Mesenchymal stem cell (in vitro differentiated cells and primary cell): ENCODE data around the gene NOC4L.
"Not testable (repeated sequence)": the region's sequence is repeated elsewhere in the genome, so short reads cannot be mapped to it uniquely, and the experiment has no call there.

Experiments used
- DNase-seq: peaks from one replicate; pipeline ENCODE4 v3.0.0-alpha.2; 2013
- H2AFZ ChIP-seq: one replicate; pipeline ENCODE4 v1.6.1; 2013; ENCODE audit warnings: low read depth, mild to moderate bottlenecking, control low read depth, inconsistent platforms, low read length, moderate library complexity
- H2AK5ac ChIP-seq: 2 replicates; pipeline ENCODE4 v1.6.1; 2013; ENCODE audit warnings: low read length, moderate library complexity, mild to moderate bottlenecking, inconsistent platforms; ENCODE audit not compliant: severe bottlenecking
- H2BK120ac ChIP-seq: one replicate; pipeline ENCODE4 v1.6.1; 2013; ENCODE audit warnings: low read depth, mild to moderate bottlenecking, inconsistent platforms, low read length, moderate library complexity
- H2BK12ac ChIP-seq, 2 experiments: one replicate each; pipeline ENCODE4 v1.6.1; 2013; ENCODE audit warnings: inconsistent platforms in 2 of 2, low read length in 2 of 2, mild to moderate bottlenecking in 2 of 2, moderate library complexity in 2 of 2, control low read depth in 1 of 2
- H2BK15ac ChIP-seq: one replicate; pipeline ENCODE4 v1.6.1; 2013; ENCODE audit warnings: mild to moderate bottlenecking, low read depth, inconsistent platforms; ENCODE audit not compliant: poor library complexity, severe bottlenecking
- H2BK5ac ChIP-seq: 2 replicates; pipeline ENCODE4 v1.6.1; 2013; ENCODE audit warnings: low read depth, mild to moderate bottlenecking, low read length, control low read depth, inconsistent platforms; ENCODE audit not compliant: poor library complexity, severe bottlenecking
- H3K14ac ChIP-seq, 2 experiments: one replicate each; pipeline ENCODE4 v1.6.1; 2013; ENCODE audit warnings: inconsistent platforms in 2 of 2, low read length in 2 of 2, control low read depth in 1 of 2, mild to moderate bottlenecking in 1 of 2, moderate library complexity in 1 of 2
- H3K18ac ChIP-seq, 2 experiments: one replicate each; pipeline ENCODE4 v1.6.1; 2013; ENCODE audit warnings: inconsistent platforms in 2 of 2, low read length in 2 of 2, control low read depth in 1 of 2, low read depth in 1 of 2, mild to moderate bottlenecking in 1 of 2
- H3K23ac ChIP-seq, 2 experiments: one replicate each; pipeline ENCODE4 v1.6.1; 2013; ENCODE audit warnings: inconsistent platforms in 2 of 2, low read length in 2 of 2, mild to moderate bottlenecking in 2 of 2, moderate library complexity in 2 of 2, control low read depth in 1 of 2
- H3K27ac ChIP-seq: 2 replicates; pipeline ENCODE4 v1.5.1; 2013; ENCODE audit warnings: mild to moderate bottlenecking, moderate library complexity, low read length, control low read depth, inconsistent platforms; ENCODE audit not compliant: poor library complexity, severe bottlenecking
- H3K27me3 ChIP-seq, 2 experiments: 2 replicates each; pipeline versions ENCODE4 v1.6.1 to v1.7.0; 2013; ENCODE audit warnings: low read length in 2 of 2, mild to moderate bottlenecking in 2 of 2, moderate library complexity in 2 of 2, control low read depth in 1 of 2, inconsistent platforms in 1 of 2; ENCODE audit not compliant: control insufficient read depth in 1 of 2, insufficient read depth in 1 of 2
- H3K36me3 ChIP-seq, 2 experiments: 2 replicates each; pipeline versions ENCODE4 v1.6.1 to v1.7.0; 2013; ENCODE audit warnings: low read length in 2 of 2, control low read depth in 1 of 2, inconsistent platforms in 1 of 2, low read depth in 1 of 2, mild to moderate bottlenecking in 1 of 2; ENCODE audit not compliant: insufficient read depth in 2 of 2, control insufficient read depth in 1 of 2
- H3K4ac ChIP-seq, 2 experiments: one replicate each; pipeline ENCODE4 v1.6.1; 2013; ENCODE audit warnings: inconsistent platforms in 2 of 2, low read length in 2 of 2, mild to moderate bottlenecking in 2 of 2, moderate library complexity in 2 of 2, control low read depth in 1 of 2, low read depth in 1 of 2
- H3K4me1 ChIP-seq: 2 replicates; pipeline ENCODE4 v1.6.1; 2013; ENCODE audit warnings: low read depth, low read length, control low read depth; ENCODE audit not compliant: control insufficient read depth, insufficient read depth
- H3K4me2 ChIP-seq: 2 replicates; pipeline ENCODE4 v1.6.1; 2013; ENCODE audit warnings: low read length, mild to moderate bottlenecking, inconsistent platforms; ENCODE audit not compliant: poor library complexity, severe bottlenecking
- H3K4me3 ChIP-seq, 2 experiments: 2 replicates each; pipeline versions ENCODE4 v1.5.1 to v1.7.0; 2013; ENCODE audit warnings: low read length in 2 of 2, mild to moderate bottlenecking in 2 of 2, control low read depth in 1 of 2, low read depth in 1 of 2; ENCODE audit not compliant: insufficient read depth in 1 of 2
- H3K79me1 ChIP-seq: replicated peaks from 2 replicates; pipeline ENCODE4 v1.6.1; 2013; ENCODE audit warnings: mild to moderate bottlenecking, control low read depth, low read length, inconsistent platforms; ENCODE audit not compliant: poor library complexity, severe bottlenecking
- H3K9ac ChIP-seq: 2 replicates; pipeline ENCODE4 v1.7.0; 2013; ENCODE audit warnings: mild to moderate bottlenecking, low read length, moderate library complexity
- H3K9me3 ChIP-seq: 2 replicates; pipeline ENCODE4 v1.7.0; 2013; ENCODE audit warnings: mild to moderate bottlenecking, low read length; ENCODE audit not compliant: control insufficient read depth
- H4K8ac ChIP-seq: one replicate; pipeline ENCODE4 v1.6.1; 2013; ENCODE audit warnings: inconsistent platforms, mild to moderate bottlenecking, low read length, moderate library complexity
- H4K91ac ChIP-seq: one replicate; pipeline ENCODE4 v1.6.1; 2013; ENCODE audit warnings: mild to moderate bottlenecking, low read length, inconsistent platforms
- WGBS: methylation state at CpG from one replicate; pipeline ENCODE4 v1.1.7; 2013; ENCODE audit warnings: mixed read lengths; 5-methylcytosine and 5-hydroxymethylcytosine counted together

Gene NOC4L

GRCh38 chr12:132132609-132133430 lies 11.4 kb upstream of the NOC4L start:
- Histone ChIP-seq H3K9ac (no peak overlapping the region), H3K27ac (no peak overlapping the region), H3K4me1 (no peaks in the 10 kb centered on the region), H4K8ac (no peak overlapping the region), H3K9me3 (peaks cover 6% of the 10 kb centered on the region), H3K18ac (no peak overlapping the region), H2BK15ac (no peak overlapping the region), H3K36me3 (peaks cover 39 to 41% of the 10 kb centered on the region in 2 experiments), H3K4ac (no peak overlapping the region), H3K23ac (no peak overlapping the region), H3K27me3 (no peaks in the 10 kb centered on the region), H3K79me1 (no peaks in the 10 kb centered on the region), H3K14ac (no peak overlapping the region), H3K4me3 (peak overlapping the region in 1 of 2 experiments; percentile 22), H2BK120ac (no peak overlapping the region), H3K4me2 (no peak overlapping the region), H2AK5ac (no peak overlapping the region), H4K91ac (no peak overlapping the region), H2AFZ (no peak overlapping the region), H2BK5ac (no peak overlapping the region), H2BK12ac (no peak overlapping the region)
- WGBS, result 93% methylated on average over 38 of the region's 39 CpGs
- no peak for DNase-seq

- H2AFZ ChIP-seq, result no peak overlapping the region
- no peaks in the 10 kb centered on the region for H3K4me1 ChIP-seq
- H3K79me1 ChIP-seq, result no peaks in the 10 kb centered on the region
- no peak overlapping the region for H2BK5ac ChIP-seq
- H3K18ac ChIP-seq, result no peak overlapping the region
- H3K23ac ChIP-seq, result no peak overlapping the region
- no peak overlapping the region for H2BK12ac ChIP-seq
- no peak overlapping the region for H2AK5ac ChIP-seq
- 79% methylated on average over 23 of the region's 27 CpGs for WGBS
- H3K36me3 ChIP-seq, result peaks cover 32 to 40% of the 10 kb centered on the region in 2 experiments
- H3K9ac ChIP-seq, result no peak overlapping the region
- no peak for DNase-seq
- H3K9me3 ChIP-seq, result no peaks in the 10 kb centered on the region
- H3K27me3 ChIP-seq, result no peaks in the 10 kb centered on the region
- no peak overlapping the region for H3K27ac ChIP-seq
- no peak overlapping the region for H3K4ac ChIP-seq
- no peak overlapping the region for H2BK15ac ChIP-seq
- no peak overlapping the region for H4K91ac ChIP-seq
- H3K4me3 ChIP-seq, result no peak overlapping the region
- no peak overlapping the region for H3K4me2 ChIP-seq
- no peak overlapping the region for H4K8ac ChIP-seq
- no peak overlapping the region for H3K14ac ChIP-seq
- H2BK120ac ChIP-seq, result no peak overlapping the region
Observed at GRCh38 chr12:132133952-132134652, 10.2 kb upstream of the NOC4L start.

GRCh38 chr12:132134653-132135183 lies 9.5 kb upstream of the NOC4L start:
- H3K9ac ChIP-seq, H3K27me3 ChIP-seq, H3K23ac ChIP-seq, H2BK12ac ChIP-seq, DNase-seq, H2BK5ac ChIP-seq, H3K27ac ChIP-seq, H3K4me2 ChIP-seq, H2BK15ac ChIP-seq, H3K18ac ChIP-seq, H4K91ac ChIP-seq, H2AK5ac ChIP-seq, H3K4me1 ChIP-seq, H3K14ac ChIP-seq, H3K9me3 ChIP-seq, H3K4me3 ChIP-seq, H3K4ac ChIP-seq, H2BK120ac ChIP-seq, H3K79me1 ChIP-seq, H2AFZ ChIP-seq, H4K8ac ChIP-seq: not testable (repeated sequence)
- peaks cover 35 to 41% of the 10 kb centered on the region in 2 experiments for H3K36me3 ChIP-seq
- no CpG with 5 or more reads among the region's 39 CpGs for WGBS

- not testable (repeated sequence) for H3K4ac ChIP-seq, H4K8ac ChIP-seq, H2BK5ac ChIP-seq
Observed at GRCh38 chr12:132136226-132136625, 8.0 kb upstream of the NOC4L start.

More at GRCh38 chr12:132136226-132136625, 8.0 kb upstream of the NOC4L start:
- H3K36me3 ChIP-seq, result peaks cover 36 to 50% of the 10 kb centered on the region in 2 experiments
- H3K9me3 ChIP-seq, H3K4me1 ChIP-seq, H3K18ac ChIP-seq, H2BK120ac ChIP-seq, H2AFZ ChIP-seq, H3K9ac ChIP-seq, H4K91ac ChIP-seq, H2AK5ac ChIP-seq, H3K27me3 ChIP-seq, H3K4me3 ChIP-seq, H3K27ac ChIP-seq, H3K23ac ChIP-seq, H2BK15ac ChIP-seq, H3K4me2 ChIP-seq, H3K79me1 ChIP-seq, H2BK12ac ChIP-seq, DNase-seq, H3K14ac ChIP-seq: not testable (repeated sequence)
- WGBS, result 96% methylated on average over 15 of the region's 21 CpGs
